ENCODE results near the gene TRRAP.

TRRAP gene

DNA sequence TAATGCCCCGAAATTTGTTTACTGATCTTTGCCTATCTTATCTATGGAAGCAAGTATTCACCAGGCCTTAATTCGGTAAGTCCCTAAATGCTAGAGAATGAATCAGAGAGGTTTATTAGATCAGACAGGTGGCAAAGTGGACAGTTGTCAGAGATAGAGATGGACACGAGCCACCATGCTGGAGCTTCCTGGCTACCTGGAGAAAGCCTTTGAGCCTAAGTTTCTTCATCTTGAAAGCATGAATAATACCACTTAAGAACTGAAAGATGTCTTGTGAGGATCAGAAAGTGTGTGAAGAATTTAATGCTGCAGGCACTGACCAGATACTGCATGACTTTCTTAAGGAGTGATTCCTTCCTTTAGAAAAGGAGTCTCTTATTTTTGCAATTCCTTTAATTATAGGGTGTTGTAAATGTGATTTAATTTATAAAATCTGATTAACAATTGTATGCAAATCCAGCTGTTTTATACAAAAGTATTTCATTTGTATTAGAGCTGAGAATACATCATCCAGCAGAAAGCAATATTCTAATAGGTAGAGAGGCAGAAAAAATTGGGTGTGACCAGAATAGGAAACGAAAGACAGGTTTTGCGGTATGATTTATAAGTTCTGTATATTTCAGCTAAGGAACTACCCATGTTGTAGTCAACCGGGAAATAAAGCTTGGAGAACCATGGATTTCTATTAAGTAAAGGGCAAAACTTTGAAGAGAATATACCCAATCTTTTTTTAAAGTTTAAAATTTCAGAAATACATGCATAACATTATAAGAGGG lies 182.9 kb downstream of the TRRAP start:
- DNase-seq (ENCODE audit: low read depth): no peak
